ENCODE data around the gene SLC38A9.
A peak's percentile ranks its signal among the peaks of the same experiment; 100 is the strongest.
"Not testable (repeated sequence)": the region's sequence is repeated elsewhere in the genome, so short reads cannot be mapped to it uniquely, and the experiment has no call there.

The SLC38A9 gene, protein sequence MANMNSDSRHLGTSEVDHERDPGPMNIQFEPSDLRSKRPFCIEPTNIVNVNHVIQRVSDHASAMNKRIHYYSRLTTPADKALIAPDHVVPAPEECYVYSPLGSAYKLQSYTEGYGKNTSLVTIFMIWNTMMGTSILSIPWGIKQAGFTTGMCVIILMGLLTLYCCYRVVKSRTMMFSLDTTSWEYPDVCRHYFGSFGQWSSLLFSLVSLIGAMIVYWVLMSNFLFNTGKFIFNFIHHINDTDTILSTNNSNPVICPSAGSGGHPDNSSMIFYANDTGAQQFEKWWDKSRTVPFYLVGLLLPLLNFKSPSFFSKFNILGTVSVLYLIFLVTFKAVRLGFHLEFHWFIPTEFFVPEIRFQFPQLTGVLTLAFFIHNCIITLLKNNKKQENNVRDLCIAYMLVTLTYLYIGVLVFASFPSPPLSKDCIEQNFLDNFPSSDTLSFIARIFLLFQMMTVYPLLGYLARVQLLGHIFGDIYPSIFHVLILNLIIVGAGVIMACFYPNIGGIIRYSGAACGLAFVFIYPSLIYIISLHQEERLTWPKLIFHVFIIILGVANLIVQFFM

GRCh38 chr5:55712023-55712859 is at the start of gene SLC38A9:
SLC38A9 (minus strand) TSS chr5:55712324; CDS start chr5:55697958, 14,366 bp downstream.
- DNase-seq = peak; percentile 72

GRCh38 chr5:55761721-55762120 is 49.6 kb upstream of the SLC38A9 start:
- DNase-seq = not testable (repeated sequence)

- DNase-seq = no peak
These were observed 46.6 kb upstream of the SLC38A9 start for GRCh38 chr5:55758714-55759113.

DNA sequence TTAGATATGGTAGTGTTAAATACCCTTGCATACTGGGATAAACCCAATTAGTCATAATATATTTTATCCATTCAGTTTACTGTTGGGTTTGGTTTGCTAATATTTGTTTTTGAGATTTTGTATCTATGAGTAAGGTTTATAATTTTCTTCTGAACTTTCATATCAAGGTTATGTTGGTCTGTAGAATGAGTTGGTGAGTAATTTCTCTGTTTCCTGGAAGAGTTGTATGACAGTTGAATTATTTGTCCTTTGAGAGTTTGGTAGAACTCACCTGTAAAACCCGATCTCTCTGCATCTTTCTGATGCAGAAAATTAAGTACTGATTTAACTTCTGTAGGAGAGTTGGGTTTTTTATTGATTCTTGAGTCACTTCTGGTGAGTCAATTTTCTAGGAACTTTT is 46.1 kb upstream of the SLC38A9 start:
- DNase-seq = no peak

DNA sequence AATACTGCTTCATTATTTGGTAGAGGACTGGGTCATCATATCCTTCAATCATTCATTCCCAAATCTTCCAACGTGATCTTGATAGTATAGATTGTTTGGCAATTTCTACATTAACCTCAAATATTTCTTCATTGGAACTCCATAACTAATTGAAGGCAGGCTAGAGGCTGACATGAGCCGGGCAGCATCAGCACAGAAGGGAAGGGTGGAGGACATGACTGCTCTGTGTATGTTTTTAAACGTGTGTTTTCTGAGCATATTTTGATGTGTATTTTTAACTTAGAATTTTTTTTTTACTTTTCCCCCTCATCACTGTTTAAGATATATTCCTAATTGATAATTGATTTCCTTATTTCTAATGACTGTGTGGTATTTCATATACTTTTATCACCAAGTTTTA is 38.4 kb upstream of the SLC38A9 start:
- no peak for DNase-seq

- no peak for DNase-seq
These were observed 37.9 kb upstream of the SLC38A9 start for GRCh38 chr5:55750063-55750462.

GRCh38 chr5:55749387-55749786 is 37.3 kb upstream of the SLC38A9 start:
- DNase-seq = no peak

- DNase-seq = no peak
These were observed 35.7 kb upstream of the SLC38A9 start for GRCh38 chr5:55747778-55748318.

DNA sequence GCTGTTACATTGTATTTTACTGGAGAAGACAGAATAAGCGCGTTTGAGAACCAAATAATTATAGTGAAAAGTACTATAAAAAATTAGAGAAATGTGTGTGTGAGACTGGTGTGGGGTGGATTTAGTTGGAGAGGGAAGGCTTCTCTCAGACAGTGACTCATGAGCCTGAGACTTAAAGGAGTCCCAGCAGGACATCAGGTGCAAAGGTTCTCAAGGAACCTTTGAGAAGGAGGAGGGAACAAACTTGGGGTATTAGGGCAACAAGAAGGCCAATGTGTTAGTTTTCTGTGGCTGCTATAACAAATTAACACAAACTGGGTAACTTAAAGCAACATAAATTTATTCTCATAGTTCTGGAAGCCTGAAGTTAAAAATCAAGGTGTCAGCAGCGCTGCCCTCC is 30.7 kb upstream of the SLC38A9 start:
- DNase-seq = no peak

- DNase-seq = no peak
These were observed 25.7 kb upstream of the SLC38A9 start, which contains the start of gene DDX4 for GRCh38 chr5:55737793-55738192. DDX4 (plus strand) TSS chr5:55738061; CDS start chr5:55738964, 903 bp downstream.

- no peak for DNase-seq
These were observed 22.5 kb upstream of the SLC38A9 start for GRCh38 chr5:55734658-55735057.

DNA sequence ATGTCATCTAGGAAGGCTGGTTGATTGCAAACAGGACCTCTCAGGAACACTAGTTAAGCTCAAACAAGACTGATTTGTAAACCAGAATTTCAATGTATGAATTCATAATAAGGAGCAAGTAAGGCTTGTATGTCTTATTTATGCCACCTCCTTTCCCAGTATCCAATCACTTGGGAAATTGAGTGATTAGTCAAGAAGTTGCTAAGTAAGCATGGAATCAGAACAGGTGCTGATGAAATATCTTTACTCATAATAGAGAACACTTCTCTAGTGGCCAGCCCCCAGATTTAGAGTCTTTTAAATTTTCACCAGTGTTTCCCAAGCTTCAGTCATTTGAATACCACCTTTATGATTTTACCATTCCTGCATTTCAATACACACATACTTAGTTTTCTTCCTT is 20.5 kb upstream of the SLC38A9 start:
- DNase-seq = no peak

GRCh38 chr5:55731848-55732247 is 19.7 kb upstream of the SLC38A9 start:
- DNase-seq = no peak

- DNase-seq = no peak
These were observed 12.2 kb upstream of the SLC38A9 start for GRCh38 chr5:55724281-55724680.

GRCh38 chr5:55720188-55720703 is 8.1 kb upstream of the SLC38A9 start:
- DNase-seq = no peak

GRCh38 chr5:55719026-55719425 is 6.9 kb upstream of the SLC38A9 start:
- DNase-seq = not testable (repeated sequence)

DNA sequence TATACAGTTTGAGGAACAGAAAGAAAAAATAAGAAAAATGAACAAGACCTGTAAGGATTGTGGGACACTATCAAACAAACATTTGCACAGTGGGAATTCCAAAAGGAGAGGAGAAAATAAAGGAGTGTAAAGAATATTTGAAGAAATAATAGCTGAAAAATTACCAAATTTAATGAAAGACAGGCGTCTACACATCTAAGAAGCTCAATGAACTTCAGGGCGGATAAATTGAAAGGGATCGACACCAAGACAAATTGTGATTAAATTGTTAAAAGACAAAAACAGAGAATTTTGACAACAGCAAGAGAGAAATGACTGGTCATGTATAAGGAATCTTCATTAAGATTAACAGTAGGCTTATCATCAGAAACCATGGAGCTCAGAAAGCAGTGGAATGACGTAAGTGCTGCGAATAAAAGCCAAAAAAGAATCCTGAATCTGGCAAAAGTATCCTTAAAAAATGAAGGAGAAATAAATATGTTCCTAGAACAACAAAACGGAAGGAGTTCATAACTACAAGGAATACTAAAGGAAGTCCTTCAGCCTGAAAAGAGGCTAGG is 3.5 kb upstream of the SLC38A9 start:
- no peak for DNase-seq

- no peak for DNase-seq
These were observed 2.6 kb upstream of the SLC38A9 start for GRCh38 chr5:55714749-55715148.

GRCh38 chr5:55714339-55714738 is 2.2 kb upstream of the SLC38A9 start:
- DNase-seq = no peak

DNA sequence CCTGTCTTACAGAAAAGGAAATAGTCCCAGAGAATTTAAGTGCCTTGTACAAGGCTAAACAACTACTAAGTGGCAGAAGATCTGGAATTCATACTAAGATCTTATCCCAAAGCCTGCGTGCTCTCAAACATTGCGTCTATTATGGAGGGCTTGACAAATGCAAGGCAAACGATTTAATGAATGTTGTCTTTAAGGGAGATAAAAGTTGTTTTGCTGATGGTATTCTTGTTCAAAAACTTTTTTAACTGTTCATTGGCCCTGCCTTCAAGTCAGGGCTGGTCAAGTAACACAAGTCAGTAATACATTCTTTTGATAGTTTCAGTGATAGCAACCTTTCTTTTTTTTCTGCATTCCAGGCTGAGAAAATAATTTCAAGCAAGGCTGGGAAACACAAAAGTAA is 1.7 kb upstream of the SLC38A9 start:
- no peak for DNase-seq

- DNase-seq = no peak
These were observed 559 bp downstream of the SLC38A9 start for GRCh38 chr5:55711507-55712022.

DNA sequence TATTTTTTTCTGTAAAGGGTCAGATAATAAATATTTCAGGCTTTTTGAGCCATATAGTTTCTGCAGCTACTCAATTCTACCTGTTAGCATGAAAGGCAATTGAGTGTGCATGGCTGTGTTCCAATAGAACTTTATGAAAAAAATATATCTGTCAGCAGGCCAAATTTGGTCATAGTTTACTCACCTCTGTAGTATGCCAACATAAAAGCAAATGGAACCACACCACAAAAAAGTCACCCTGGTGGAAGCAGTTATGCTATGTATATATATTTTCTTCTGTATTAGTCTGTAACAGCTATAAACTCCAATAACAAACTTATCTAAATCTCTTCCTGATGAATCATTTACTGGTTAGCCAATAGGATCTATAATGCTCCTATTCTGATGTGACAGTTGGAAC is 3.4 kb downstream of the SLC38A9 start:
- no peak for DNase-seq

- no peak for DNase-seq
These were observed 5.9 kb downstream of the SLC38A9 start for GRCh38 chr5:55706230-55706629.

All from DMS79 treated with DMSO at 0.1 percent for 48 hours (cell line).